HepG2 (cell line): Measurements from ENCODE around the gene AFF1.

Experiments used
- BRCA1 ChIP-seq: sonication (generic); formaldehyde crosslinking; IDR thresholded peaks from 2 replicates; pipeline ENCODE4 v1.4.0; 2020; ENCODE audit warnings: missing genetic modification reagents
- CBX1 ChIP-seq: IDR thresholded peaks from one replicate; pipeline ENCODE4 v1.6.1; 2016; ENCODE audit warnings: antibody characterized with exemption, low read depth
- ESRRA ChIP-seq: sonication (generic); formaldehyde crosslinking; IDR thresholded peaks from 2 replicates; pipeline ENCODE4 v1.5.1; 2020; ENCODE audit warnings: mild to moderate bottlenecking, low read depth, missing genetic modification reagents
- FOXJ3 ChIP-seq: sonication (generic); formaldehyde crosslinking; IDR thresholded peaks from 2 replicates; pipeline ENCODE4 v1.4.0; 2020; ENCODE audit warnings: missing genetic modification reagents, mild to moderate bottlenecking, borderline replicate concordance
- GABPA ChIP-seq, 2 experiments: IDR thresholded peaks; 2 replicates each; pipeline ENCODE4 v1.6.1; 2011 to 2016; ENCODE audit warnings: low read depth in 2 of 2, low read length in 1 of 2, missing biosample characterization in 1 of 2, missing genetic modification characterization in 1 of 2
- NCOA1 ChIP-seq: sonication (generic); formaldehyde crosslinking; IDR thresholded peaks from 2 replicates; pipeline ENCODE4 v1.9.0; 2021; ENCODE audit warnings: missing genetic modification reagents
- RARA ChIP-seq: IDR thresholded peaks from 2 replicates; pipeline ENCODE4 v1.6.1; 2016; ENCODE audit warnings: missing genetic modification reagents, missing compliant biosample characterization
- SMARCC2 ChIP-seq: fragments of 450-650 bp; IDR thresholded peaks from 2 replicates; pipeline ENCODE4 v1.6.1; 2017; ENCODE audit warnings: antibody characterized with exemption, mild to moderate bottlenecking
- TF ChIP-seq, protein P1 (sequence below): sonication (generic); formaldehyde crosslinking; IDR thresholded peaks from 2 replicates; pipeline ENCODE4 v1.5.0; 2020; ENCODE audit warnings: mild to moderate bottlenecking, missing genetic modification reagents, moderate library complexity
- TF ChIP-seq, protein P2 (sequence below): sonication (generic); formaldehyde crosslinking; IDR thresholded peaks from 2 replicates; pipeline ENCODE4 v1.5.1; 2020; ENCODE audit warnings: mild to moderate bottlenecking, moderate library complexity, missing genetic modification reagents
- TF ChIP-seq, protein P3 (sequence below): sonication (generic); formaldehyde crosslinking; conservative IDR thresholded peaks from 2 replicates; pipeline ENCODE4 v1.4.0; 2020; ENCODE audit warnings: missing genetic modification reagents

DNA sequence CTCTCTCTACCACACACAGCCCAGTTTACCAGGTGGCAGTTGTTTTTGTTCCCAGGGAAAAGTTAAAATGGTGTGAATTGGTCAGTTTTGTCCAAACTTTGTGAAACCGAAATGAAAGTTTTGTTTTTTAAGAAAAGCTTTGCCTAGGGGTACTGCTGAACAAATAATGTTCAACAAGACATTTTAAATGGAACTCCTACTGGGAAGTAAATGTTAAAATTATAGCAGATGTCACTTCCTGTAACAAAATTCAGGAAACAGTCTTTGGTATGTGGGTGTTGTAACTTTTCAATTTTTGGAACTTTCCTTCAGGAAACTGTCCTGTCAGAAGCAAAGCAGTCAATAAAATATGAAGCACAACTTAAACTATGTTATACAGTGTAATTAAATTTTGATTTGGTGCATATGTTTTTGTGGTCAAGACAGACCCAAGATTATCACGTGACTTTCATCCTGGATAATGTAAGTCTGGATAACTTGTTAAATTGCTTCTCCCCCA is 79.5 kb downstream of the AFF1 start:
- TF ChIP-seq GABPA (IDR thresholded peaks at IDR 0.05; ENCODE audit: low read depth, low read length) (no peak), GABPA (CRISPR knock-in tag; IDR thresholded peaks at IDR 0.05; ENCODE audit: low read depth) (no peak), BRCA1 (CRISPR knock-in tag) (no peak), ESRRA (CRISPR knock-in tag) (no peak), CBX1 (no peak), FOXJ3 (CRISPR knock-in tag) (no peak), SMARCC2 (no peak), NCOA1 (CRISPR knock-in tag) (no peak), RARA (CRISPR knock-in tag) (no peak)
- TF ChIP-seq, protein P1, sequence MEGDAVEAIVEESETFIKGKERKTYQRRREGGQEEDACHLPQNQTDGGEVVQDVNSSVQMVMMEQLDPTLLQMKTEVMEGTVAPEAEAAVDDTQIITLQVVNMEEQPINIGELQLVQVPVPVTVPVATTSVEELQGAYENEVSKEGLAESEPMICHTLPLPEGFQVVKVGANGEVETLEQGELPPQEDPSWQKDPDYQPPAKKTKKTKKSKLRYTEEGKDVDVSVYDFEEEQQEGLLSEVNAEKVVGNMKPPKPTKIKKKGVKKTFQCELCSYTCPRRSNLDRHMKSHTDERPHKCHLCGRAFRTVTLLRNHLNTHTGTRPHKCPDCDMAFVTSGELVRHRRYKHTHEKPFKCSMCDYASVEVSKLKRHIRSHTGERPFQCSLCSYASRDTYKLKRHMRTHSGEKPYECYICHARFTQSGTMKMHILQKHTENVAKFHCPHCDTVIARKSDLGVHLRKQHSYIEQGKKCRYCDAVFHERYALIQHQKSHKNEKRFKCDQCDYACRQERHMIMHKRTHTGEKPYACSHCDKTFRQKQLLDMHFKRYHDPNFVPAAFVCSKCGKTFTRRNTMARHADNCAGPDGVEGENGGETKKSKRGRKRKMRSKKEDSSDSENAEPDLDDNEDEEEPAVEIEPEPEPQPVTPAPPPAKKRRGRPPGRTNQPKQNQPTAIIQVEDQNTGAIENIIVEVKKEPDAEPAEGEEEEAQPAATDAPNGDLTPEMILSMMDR (CRISPR knock-in tag), result no peak
- TF ChIP-seq, protein P2, sequence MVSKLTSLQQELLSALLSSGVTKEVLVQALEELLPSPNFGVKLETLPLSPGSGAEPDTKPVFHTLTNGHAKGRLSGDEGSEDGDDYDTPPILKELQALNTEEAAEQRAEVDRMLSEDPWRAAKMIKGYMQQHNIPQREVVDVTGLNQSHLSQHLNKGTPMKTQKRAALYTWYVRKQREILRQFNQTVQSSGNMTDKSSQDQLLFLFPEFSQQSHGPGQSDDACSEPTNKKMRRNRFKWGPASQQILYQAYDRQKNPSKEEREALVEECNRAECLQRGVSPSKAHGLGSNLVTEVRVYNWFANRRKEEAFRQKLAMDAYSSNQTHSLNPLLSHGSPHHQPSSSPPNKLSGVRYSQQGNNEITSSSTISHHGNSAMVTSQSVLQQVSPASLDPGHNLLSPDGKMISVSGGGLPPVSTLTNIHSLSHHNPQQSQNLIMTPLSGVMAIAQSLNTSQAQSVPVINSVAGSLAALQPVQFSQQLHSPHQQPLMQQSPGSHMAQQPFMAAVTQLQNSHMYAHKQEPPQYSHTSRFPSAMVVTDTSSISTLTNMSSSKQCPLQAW (CRISPR knock-in tag), result no peak
- TF ChIP-seq, protein P3, sequence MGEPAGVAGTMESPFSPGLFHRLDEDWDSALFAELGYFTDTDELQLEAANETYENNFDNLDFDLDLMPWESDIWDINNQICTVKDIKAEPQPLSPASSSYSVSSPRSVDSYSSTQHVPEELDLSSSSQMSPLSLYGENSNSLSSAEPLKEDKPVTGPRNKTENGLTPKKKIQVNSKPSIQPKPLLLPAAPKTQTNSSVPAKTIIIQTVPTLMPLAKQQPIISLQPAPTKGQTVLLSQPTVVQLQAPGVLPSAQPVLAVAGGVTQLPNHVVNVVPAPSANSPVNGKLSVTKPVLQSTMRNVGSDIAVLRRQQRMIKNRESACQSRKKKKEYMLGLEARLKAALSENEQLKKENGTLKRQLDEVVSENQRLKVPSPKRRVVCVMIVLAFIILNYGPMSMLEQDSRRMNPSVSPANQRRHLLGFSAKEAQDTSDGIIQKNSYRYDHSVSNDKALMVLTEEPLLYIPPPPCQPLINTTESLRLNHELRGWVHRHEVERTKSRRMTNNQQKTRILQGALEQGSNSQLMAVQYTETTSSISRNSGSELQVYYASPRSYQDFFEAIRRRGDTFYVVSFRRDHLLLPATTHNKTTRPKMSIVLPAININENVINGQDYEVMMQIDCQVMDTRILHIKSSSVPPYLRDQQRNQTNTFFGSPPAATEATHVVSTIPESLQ, result no peak
